ENCODE measurements around the gene POMC. TPM values are rescaled to one million over a fixed set of nuclear protein-coding genes. Genes with fewer than 3 reads are reported as not detected.
"Not testable (repeated sequence)": the region's sequence is repeated elsewhere in the genome, so short reads cannot be mapped to it uniquely, and the experiment has no call there.

POMC gene
- total RNA-seq, 1 donor from 2014 or later, result 0.58 TPM

- DNase-seq (ENCODE audit: extremely low read depth, low read depth, low spot score), result no peak
These were observed 8.8 kb upstream of the POMC start for GRCh38 chr2:25177211-25177611.

GRCh38 chr2:25176541-25177181, 8.3 kb upstream of the POMC start:
- no peak for DNase-seq (ENCODE audit: extremely low read depth, low read depth, low spot score)

DNA sequence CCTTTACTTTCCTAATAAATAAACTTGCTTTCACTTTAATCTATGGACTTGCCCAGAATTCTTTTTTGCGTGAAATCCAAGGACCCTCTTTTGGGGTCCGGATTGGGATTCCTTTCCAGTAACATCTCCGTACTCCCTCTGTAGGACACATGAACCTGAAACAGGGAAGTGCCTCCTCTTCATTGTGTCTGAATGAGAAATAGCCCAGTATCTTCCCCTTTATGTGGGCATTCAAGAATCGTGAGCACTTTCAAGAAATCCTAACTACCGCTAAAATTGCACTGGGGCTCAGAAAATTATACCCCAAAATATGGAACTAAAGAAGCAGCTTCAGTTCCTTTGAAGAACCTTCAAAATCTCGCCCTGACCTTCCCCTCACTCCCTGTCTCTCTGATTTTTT, 7.8 kb upstream of the POMC start:
- no peak for DNase-seq (ENCODE audit: extremely low read depth, low read depth, low spot score)

- no peak for DNase-seq (ENCODE audit: extremely low read depth, low read depth, low spot score)
These were observed 5.9 kb upstream of the POMC start for GRCh38 chr2:25174192-25174861.

DNA sequence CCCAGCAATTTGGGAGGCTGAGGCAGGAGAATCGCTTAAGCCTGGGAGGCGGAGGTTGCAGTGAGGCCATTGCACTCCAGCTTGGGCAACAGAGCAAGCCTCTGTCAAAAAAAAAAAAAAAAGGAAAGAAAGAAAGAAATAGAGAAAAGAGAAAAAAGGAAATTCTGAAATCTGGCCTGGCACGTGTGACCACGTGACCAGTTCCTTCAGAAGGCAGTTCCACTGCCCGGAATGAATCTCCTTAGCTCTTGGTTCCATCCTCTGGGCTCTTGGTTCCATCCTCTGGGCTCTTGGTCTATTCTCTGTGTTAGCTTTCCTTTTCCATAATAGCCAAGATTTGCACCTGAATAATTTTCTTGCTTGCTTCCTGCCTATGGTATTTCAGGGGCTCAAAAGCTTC, 5.3 kb upstream of the POMC start:
- DNase-seq (ENCODE audit: extremely low read depth, low read depth, low spot score), result no peak

- DNase-seq (ENCODE audit: extremely low read depth, low read depth, low spot score), result no peak
These were observed 2.5 kb upstream of the POMC start for GRCh38 chr2:25170888-25171287.

DNA sequence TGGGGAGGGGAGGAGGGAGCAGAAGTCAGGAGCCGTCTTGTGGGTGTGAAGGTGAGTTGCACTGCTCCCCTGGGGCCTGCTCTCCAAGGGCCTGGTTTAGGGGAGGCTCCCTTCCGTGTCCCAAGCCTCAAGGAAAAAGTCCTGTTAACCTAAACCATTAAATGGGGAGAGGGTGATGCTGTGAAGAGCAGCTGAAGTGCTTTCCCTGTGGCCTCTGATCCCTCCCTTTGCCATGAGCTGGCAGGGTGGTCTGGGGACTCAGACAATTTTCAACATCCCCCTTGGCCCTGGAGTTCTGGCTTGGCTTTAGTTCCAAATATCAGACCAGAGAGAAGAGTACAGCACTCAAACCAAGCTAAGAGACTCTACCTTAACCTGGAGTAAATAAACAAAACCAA, 692 bp upstream of the POMC start:
- no peak for DNase-seq (ENCODE audit: extremely low read depth, low read depth, low spot score)

DNA sequence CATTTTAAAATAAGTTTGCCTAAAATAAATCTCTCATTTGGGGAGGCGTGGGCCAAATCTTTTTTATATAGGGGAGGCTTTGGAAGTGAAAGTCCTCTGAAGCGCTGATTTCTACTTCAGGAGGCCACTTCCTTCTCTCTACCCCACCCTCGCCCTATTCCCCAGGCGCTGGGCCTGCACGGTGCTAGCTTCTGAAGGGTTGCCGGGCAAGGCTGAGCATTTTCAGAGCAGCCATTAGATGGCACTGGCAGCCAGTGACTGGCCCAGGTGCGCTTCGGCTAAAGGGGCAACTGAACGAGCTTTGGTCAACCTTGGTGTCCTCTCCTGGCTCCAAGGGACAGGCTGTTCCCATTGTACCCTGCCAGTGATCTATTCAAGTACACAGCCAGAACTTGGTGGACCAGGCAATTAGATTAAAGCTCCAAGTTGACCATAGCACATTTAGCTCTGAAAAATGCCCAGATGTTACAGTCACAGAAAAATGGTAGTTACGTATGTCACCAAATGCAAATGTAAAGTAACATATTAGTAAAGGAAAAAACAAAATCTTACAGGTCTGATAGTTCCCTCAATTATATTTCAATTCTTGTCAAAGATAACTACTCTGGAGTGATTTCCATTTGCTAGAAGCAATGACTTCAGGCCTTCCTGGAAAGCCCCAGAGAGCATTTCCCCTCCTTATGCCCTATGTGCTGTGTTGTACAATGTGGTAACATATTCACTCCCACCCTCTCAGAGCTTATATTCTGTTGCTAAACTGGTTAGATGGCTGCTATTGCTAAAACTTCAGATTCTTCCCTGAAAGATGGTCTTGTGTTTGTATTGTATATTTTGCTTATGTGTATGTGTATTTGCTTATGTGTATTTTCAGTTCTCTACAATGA, 2.1 kb downstream of the POMC start:
- no peak for DNase-seq (ENCODE audit: extremely low read depth, low read depth, low spot score)

DNA sequence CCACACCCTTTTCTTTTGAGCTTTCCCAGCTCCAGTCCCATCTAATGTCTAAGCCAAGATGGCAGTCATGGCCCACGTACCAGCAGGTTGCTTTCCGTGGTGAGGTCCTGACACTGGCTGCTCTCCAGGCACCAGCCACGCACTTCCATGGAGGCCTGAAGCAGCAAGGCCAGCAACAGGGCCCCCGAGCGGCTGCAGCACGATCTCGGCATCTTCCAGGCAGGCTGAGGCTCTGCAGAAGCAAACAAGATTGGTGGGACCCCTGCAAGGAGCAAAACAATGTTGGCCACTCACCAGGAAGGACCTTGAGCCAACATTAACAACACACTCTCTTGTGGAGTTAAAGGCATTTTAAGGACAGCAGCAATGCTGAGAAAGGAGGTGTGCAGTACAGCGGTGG, 3.8 kb downstream of the POMC start:
- no peak for DNase-seq (ENCODE audit: extremely low read depth, low read depth, low spot score)

DNA sequence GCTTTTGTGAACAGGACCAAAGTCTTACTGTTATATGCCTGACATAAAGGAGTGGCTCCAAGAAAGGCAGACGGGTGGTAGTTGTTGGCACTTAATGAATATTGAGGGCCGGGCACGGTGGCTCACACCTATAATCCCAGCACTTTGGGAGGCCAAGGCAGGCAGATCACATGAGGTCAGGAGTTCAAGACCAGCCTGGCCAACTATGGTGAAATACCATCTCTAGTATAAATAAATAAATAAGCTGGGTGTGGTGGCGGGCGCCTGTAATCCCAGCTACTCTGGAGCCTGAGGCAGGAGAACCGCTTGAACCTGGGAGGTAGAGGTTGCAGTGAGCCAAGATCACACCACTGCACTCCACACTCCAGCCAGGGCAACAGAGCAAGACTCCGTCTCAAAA, 6.3 kb downstream of the POMC start:
- not testable (repeated sequence) for DNase-seq (ENCODE audit: extremely low read depth, low read depth, low spot score)

GRCh38 chr2:25161055-25161781, 7.2 kb downstream of the POMC start:
- DNase-seq (ENCODE audit: extremely low read depth, low read depth, low spot score), result no peak

DNA sequence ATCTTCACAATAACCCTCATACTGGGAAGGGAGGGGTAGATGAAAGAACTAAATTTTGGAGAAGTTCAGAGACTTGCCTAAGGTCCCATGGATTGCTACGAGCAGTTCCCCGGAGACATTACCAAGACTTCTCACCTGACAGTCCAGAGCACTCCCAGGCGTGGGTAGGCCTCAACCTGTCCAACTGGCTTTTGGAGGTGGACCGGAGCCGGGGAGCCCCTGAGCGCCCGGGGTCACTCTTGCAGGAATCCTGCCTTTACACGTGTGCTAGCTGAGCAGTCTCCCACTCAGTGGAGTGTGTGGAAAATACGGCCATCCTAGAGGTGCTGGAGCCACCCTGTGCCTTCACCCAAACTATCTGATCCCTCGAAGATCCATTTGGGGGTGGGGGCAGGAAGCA, 8.0 kb downstream of the POMC start:
- DNase-seq (ENCODE audit: extremely low read depth, low read depth, low spot score), result no peak

DNA sequence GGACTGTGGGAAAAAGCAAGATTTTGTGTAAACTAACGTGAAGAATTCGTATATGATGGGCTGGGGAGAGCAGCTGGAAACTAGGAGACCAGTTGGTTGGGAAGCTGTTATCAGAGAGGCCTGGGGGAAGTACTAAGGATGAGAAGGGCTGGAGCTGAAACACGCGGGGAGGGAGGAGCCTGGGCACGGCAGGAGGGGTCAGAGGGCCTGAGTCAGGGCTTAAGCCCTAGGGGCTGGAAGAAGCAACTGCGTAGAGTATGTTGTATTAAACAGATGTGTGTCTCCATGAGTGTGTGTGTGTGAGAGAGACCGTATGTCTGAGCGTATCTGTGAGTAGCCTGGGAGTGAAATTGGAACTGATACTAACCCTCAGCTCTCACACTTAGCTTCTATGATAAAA, 8.4 kb downstream of the POMC start:
- no peak for DNase-seq (ENCODE audit: extremely low read depth, low read depth, low spot score)

- no peak for DNase-seq (ENCODE audit: extremely low read depth, low read depth, low spot score)
These were observed 10.1 kb downstream of the POMC start for GRCh38 chr2:25158096-25158852.

GRCh38 chr2:25155401-25155800, 13.0 kb downstream of the POMC start:
- no peak for DNase-seq (ENCODE audit: extremely low read depth, low read depth, low spot score)

DNA sequence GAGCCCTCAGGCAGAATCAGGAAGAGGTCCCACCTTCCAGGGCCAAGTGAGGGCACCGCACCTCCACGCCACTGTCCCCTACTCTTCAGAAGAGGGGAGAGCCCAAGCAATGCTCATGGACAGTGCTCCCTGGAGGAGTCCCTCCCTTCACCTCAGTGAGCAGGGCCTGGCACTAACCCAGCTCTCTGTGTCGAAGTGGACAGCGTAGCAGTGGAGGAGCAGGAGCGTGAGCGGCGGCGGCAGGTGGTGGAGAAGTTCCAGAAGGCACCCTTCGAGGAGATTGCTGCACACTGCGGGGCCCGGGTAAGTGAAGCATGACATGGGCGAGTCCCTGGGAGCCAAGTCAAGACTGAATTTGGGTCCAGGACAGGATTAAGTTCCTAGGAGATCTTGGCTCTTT, 16.7 kb downstream of the POMC start:
- no peak for DNase-seq (ENCODE audit: extremely low read depth, low read depth, low spot score)

DNA sequence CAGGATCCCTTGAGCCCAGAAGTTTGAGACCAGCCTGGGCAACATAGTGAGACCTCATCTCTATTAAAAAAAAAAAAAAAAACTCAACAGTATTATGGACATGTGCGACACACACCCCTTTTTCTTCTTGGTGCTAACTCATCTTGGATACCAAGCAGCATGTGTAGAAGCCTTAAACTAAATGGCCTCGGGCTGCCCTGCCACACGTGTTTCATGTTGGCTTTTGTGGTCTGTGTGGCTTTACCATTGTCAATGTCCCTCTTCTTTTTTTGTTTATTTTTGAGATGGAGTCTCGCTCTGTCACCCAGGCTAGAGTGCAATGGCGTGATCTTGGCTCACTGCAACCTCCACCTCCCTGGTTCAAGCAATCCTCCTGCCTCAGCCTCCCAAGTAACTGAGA, 17.4 kb downstream of the POMC start:
- not testable (repeated sequence) for DNase-seq (ENCODE audit: extremely low read depth, low read depth, low spot score)

DNA sequence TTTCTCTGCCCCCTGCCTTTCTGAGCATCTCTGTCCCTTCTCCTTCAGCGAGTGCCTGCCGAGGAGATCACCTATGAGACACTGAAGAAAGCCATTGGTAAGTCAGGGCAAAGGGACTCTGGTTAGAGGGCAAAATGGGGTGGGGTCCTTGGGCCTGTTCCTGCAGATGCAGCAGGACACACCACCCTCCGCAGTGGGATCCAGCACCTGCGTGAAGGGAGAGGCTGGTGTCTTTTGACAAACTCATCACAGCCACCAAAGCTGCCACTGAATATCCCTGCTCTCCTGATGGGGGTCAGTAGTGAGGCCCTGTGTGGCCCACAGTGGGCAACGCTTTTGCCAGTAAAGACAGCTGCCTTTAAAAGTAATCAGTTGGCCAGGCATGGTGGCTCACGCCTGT, 18.7 kb downstream of the POMC start:
- no peak for DNase-seq (ENCODE audit: extremely low read depth, low read depth, low spot score)

DNA sequence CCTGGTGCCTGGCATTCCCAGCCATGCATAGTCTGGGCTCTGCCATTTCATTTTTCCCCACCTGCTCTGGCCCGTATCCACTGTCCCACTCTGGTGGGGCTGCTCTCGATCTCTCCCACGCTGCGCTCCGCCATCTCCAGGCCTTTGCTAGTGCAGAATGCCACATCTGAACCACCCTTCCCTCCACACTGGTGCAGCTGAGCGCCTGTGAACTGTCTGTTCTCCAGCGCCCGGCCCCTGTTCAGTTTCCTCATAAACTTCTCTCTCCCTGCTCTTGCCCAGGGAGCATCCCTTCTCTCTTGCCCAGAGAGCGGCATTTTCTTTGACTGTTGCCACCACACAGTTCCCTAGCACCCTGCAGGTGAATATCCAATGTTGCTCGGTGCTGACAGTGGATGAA, 21.5 kb downstream of the POMC start:
- DNase-seq (ENCODE audit: extremely low read depth, low read depth, low spot score), result no peak

DNA sequence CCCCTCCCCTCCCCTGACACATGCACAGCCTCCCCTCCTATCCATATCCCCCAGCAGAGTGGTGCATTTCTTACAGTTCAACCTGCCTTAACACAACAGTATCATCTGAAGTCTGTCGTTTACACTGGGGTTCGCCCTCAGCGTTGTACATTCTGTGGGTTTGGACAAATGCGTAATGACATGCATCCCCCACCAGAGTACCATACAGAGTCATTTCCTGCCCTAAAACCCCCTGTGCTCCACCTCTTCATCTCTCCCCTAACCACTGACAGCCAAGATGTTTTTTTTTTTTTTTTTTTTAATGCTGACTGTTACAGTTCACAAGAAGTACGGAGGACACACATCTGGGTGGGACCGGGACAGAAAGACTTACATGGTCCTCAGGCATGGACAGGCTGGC, 22.6 kb downstream of the POMC start:
- no peak for DNase-seq (ENCODE audit: extremely low read depth, low read depth, low spot score)

All from glomerular endothelial cell (primary cell).